Medulla oblongata (tissue), 1 donor: ENCODE measurements around the gene CYTH1.
A peak's percentile ranks its signal among the peaks of the same experiment; 100 is the strongest.
"Not testable (repeated sequence)": the region's sequence is repeated elsewhere in the genome, so short reads cannot be mapped to it uniquely, and the experiment has no call there.

Source experiments
- DNase-seq: peaks from one replicate; pipeline ENCODE4 v3.0.0-alpha.2; 2015; ENCODE audit errors: extremely low spot score

The CYTH1 gene

DNA sequence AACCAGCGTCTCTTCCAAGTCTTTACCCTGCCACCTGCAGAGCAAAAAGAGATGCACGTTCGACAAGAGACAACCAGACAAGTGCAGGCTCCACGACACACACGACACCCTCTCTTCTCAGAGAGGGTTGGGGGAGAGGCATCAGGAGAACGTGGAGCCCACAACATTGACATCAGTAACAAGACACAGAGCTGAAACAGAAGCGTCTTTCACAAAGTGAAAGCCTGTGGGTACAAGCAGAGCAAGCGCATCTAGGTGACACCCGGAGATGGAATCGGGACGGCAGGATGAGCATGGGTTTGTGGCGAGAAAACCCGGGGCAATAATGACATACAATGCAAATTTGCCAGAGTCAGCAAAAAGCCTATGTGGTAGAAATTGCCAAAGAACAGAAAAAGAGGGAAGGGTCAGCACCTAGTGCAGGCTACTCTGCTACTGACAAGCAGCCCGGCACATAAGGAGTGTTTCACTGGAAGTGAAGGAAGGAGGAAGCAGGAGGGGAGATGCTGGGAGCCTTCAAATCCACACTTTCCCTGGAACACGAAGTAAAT lies 89.5 kb downstream of the CYTH1 start:
- DNase-seq, result peak; percentile 58

DNA sequence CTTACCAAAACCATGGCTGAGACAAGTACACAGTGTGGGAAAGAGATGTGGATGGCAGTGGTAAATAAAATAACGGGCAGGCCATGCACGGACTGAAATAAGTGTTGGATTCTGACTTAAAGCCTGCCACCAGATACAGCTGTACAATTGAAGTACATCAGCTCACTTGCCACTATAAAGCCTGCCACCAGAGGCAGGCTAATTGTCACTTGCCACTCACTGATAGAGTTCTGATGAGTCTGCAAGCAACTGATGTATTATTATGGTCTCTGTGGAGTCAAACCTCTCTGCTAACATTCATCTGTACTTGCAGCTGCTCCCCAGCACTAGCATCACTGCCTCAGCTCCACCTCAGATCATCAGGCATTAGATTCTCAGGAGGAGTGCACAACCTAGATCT lies 93.0 kb downstream of the CYTH1 start:
- no peak for DNase-seq

DNA sequence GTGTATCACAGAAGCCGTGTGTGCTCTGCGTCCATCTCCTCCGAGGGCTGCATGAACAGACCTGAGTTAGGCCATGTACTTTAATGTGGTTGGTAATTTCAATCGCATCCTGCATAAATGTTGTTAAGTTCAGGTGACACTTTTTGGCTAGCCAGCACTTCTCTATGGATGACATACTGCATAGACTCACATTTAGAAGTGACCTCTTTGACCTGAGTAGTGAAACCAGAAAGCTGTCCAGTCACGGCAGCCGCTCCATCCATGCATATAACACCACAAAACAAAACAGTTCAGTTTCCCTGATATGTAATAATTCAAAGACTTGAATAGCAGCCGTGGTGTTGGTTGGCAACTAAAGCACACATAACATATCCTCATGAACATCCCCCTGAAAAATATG lies 94.1 kb downstream of the CYTH1 start:
- DNase-seq, result no peak

DNA sequence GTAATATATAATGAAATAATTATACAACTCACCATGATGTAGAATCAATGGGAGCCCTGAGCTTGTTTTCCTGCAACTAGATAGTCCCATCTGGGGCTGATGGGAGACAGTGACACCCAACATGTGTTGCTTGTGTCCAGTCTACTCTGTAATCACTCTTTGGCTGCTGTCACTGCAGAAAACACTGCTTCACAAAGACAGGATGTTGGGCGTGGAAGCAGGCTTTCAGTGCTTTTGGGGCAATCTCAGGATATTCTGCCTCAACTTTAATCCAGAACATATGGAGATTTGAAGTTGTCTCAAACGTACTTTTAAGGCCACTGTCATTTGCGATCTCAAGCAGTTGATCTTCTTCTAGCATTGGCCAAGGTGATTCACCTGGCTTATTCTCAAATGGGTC lies 94.9 kb downstream of the CYTH1 start:
- no peak for DNase-seq

DNA sequence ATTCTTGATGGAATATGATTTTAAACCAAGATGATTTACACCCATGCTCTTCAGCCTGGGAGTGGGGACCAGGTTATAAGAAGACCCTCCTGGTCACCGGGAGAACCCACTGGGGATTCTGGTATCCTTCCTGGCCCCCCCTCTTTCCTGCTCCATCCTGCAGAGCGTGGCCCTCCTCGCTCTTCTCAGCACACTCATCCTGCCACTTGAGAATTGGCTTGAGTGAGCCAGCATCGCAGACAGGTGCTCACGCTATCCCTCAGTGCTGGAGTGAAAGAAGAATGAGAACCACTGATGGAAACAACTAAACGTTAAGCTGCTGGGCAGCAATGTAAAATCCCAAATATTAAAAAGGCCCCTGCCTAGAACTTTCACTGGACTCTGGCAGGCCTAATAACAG lies 98.0 kb downstream of the CYTH1 start:
- DNase-seq, result no peak

DNA sequence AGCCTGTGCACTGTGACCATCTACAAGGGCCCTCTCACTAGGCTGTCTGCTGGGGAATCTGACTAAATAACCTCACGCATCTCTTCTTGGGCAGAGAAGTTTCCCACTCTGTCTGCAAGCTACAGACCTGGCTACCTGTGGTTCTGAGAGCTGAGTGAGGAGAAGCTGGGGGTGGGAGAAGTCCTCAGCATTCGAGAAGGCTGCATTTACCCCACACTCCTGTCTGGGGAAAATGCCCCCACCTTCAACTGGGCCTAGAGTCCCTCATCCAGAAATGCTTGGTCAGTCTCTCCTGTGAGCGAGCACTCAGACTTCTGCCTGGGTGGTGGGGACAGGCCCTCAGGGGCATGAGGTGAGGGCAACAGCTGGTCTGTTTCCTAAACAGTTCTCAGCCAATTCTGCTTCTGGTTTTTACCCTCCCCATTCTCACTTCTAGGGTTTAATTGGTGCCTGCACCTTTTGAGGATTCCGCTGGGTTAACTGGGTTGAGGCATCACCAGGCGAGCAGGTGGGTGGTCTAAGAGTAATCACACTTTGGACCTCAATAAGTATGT lies 98.6 kb downstream of the CYTH1 start:
- DNase-seq, result no peak

DNA sequence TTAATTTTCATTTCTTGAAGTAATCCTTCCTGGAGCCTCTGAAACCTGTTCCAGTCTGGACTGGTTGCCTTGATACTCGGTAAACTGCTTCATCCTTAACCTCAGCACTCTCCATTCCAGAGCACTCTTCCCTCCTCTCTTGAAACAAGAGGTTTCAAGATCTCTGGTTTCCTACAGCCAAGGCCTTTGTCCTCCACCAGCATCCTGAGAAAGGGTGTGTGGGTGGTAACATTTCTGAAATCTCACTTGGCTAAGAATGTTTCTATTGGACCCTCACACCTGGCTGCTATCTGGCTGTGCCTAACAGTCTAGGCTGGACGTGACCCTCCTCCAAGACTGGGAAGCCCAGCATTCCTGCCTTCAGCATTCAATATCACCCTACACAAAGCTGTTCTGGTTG lies 99.7 kb downstream of the CYTH1 start:
- DNase-seq, result no peak

DNA sequence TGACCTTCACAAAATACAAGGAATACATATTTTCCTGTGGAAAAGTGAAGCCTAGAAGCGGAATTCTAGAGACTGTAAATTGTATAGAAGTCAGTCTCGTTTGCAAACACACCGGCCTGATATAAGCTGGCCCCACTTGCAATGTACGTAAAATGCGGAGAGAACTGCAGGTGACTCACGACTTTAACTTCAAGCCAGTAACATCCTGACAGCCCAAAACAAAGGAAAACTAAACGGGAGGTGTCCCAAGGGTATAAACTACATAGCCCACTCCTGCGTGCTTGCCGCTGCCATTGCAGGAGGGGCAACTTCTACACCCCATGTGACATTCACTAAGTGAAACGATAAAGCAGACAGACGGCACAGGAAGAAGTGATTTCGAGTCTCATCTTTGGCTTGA lies 101.6 kb downstream of the CYTH1 start:
- no peak for DNase-seq

DNA sequence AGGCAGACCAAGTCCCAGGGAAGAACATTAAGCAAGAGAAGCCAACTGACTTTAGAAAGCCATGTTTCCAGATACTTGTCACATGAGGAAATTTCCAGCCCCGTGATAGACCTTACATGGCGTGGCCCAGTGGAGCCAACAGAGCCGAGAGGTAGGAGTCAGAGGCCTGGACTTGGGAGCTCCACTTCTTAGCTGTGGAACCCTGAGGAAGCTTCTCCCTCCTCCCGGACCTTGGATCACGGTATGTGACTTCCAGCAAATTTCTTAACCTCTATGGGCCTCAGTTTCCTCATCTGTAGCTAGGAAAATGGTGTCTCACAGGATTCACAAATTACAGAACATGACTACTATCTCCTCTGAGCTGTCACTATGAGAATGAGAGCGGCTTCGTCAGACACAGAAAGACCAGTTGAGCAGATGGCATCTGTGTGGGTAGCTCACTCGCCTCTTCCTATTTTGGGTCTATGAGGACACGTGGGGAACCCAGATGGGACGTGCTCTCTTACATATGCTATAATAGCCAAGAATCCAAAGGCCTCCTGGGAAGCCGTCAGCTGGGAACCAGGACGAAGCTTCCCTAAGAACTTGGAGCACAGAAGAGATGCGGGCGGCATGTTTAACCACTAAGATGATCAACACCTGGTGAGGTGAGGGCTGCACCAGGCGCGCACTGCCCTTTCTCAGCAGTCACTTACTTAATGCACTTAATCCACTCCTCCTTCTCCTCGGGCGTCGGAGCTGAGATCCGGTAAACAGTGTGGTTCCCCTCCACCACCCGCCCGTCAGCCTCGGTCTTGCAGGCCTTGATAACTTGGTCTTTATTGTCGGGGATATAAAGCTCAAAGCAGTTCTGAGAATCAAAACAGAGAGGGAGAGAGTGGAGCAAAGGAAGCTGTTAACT lies 102.3 kb downstream of the CYTH1 start:
- DNase-seq, result no peak

DNA sequence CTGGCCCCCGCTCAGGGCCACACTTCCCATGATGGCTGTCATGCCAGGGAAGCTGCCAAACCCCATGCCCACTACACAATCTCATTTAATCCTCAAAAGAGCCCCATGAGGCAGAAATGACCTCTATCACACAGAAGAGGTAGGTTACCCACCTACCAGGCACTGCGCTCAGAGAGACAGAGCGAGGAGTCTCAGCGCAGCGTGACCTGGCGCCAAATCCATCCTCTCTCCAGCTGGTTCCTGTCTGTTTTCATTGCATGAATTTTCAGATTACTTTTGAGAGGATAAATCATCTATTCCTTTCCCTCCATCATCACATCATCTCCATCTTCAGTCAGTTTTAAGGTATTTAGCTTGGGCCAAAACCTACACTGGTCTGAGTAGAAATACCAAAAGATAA lies 103.4 kb downstream of the CYTH1 start:
- DNase-seq, result no peak

DNA sequence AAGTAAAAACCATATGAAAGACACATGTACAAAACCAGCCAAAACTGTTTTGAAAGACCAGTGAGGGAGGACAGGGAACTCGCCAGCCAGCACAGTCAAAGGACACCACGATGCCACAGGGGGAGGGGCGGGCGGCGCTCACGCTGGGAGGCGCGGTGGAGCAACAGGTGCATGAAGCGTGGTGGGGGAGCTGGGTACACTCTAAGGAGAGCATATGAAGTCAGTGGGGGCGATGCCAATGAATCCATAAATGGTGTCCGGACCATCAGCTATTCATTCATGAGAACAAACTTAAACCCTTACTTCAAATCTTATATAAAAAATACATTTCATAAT lies 103.9 kb downstream of the CYTH1 start:
- DNase-seq, result no peak

DNA sequence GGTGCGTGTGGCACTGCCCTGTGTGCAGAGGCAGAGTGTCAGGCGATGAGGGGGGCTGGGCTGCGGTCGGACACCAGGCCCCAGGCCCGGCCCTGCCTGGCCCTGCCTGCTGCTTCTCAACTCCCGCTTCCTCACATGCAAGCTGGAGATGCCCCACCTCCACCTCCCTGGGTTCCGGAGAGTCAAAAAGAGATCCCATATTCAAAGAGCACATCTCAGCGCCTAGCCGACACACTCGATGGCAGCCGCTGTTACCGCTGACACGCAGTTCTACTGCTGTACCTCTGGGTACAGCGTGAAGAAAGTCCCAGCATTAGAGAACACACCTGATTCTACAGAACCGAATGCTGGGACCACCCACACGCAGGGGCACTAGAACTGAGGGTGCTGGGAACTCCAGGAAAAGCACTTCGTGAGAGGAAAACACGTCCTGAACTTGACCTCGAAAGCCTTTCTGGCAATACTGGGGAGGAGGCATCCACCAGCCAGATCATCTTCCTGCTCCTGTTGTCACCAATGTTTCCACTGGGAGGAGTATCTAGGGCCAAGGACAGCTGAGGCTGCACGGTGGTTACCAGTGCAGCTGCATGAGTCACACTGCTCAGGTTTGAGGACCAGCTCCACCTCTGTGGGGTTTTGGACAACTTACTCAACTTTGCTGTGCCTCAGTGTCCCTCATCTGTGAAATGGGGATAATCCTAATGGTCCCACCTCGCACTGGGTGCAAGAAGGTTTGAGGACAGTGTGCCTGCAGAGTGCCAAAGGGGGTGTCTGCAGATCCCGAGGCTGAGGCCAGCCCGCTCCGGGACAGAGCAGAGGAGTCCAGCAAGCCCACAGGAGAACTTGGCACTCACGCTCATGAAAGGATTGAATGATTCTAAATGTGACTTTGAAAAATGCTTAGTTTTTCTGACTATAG lies 104.5 kb downstream of the CYTH1 start:
- no peak for DNase-seq

DNA sequence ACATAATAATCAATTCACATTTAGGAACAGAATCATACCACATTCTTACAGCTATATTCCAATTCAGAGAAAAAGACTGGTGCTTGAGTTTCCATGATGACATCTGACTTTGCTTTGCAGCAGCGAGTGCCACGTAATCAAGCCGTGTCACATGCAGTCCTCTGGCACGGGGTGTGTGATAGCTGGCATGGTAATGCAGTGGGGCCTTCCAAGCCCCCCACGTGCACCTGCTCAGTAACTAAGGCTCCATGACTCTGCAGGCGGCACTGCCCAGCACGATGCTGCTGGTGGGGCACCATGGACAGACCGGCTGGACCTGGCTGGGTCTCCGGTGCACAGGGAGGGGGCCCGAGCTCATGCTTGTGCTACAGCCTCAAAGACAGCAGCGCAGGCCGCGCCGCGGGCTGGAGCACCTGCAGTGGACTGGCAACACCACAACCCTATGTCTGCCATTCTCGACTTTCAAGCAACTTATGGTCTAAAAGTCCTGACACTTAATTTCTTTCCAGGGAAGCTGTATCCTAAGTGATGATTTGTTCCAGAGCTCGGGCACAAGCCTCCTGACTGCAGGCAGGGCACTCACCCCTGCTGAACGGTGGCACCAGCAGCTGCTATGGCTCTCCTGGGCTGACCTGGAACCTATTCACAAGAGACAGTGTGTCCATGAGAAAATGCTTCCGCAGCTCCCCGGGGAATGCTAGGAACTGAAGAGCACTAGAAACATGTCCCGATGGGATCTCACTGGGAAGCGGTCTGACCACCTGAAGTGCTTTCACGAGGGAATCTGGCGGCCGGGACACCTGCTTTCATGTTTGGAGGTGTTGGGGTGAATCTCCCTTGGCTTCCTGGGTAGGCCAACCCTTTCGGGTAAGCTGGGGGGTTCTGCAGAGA lies 105.4 kb downstream of the CYTH1 start:
- no peak for DNase-seq

DNA sequence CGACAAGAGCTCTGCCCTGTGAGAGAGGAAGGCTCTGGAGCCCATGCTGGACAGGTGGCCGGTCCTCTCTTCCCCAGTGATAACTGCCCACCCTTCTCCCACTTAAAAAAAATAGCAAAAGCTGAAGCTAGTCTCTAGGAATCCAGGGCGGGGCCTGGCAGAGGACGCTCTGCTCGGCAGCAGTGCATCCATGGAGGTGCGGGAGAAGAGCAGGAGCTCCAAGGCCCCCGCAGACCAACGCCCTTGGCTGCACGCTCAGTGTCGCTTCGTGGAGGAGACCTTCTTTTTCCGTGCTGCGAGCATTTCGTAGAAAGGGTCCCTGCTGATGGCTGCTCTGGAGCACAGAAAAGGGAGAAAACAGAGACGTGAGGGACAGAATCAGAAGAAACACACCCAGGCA lies 106.2 kb downstream of the CYTH1 start:
- DNase-seq, result no peak

DNA sequence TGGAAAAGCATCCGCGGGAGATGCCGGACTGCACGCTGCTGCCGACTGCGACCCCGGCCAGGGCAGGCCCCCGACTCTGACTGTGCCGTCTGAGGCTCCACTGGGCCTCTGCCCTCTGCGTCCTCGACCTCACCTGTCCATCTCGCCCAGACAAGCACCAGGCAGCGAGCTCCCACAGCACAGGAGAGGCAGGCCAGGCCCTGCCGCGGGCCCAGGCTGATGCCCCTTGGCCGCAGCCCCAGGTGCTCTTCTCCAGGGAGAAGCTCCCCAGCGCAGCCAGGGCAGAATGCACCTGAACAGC lies 106.8 kb downstream of the CYTH1 start:
- DNase-seq, result no peak

DNA sequence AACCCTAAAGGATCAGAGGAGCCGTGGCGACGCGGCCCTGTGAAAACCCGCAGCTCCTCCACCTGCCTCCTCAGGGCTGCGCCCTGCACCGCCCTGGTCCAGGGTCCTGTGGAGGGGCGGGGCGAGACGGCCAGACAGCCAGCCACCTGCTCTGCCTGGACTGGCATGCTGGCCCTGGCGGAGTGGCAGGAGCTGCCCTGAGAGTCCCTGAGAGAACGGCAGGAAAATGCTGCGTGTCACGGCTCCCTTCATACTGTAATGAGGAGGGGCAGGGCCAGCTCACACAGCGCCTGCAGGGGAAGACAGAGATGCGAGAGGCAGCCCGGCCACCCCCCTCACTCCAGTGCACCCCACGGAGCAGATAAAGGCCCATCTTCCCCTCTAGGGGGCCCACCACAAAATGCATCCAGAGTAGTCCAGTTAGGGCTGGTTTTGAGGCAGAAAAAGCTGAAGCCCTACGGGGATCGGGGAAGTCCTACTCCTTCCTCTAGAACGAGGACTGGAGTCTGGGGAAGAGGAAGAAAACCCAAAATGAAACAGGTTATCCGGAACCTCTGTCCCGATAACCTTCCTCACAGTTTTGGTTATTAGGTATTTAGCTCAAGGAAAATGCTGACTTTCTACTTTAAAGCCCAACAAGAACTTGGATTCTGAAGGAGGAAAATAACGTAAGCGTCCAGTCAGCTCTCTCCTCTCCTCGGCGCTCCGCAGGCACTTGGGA lies 107.3 kb downstream of the CYTH1 start:
- no peak for DNase-seq

DNA sequence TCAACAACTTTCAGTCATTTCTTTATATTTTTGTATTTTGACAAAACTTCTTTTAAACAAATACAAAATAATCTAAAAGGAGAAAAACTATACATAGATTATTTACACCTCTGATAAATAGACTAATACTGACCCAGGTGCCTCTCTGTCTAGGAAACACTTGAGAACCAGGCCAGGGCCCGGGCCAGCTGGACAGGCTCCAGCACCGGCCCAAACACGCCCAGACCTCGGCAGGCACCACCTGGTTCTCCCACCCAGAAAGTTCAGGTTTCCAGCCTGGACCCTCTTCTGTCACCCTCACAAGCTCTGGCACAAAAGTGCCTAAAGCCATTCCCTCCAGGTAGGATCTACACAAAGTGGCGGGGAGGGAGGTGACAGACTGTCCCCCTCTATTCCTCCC lies 107.9 kb downstream of the CYTH1 start:
- DNase-seq, result no peak

DNA sequence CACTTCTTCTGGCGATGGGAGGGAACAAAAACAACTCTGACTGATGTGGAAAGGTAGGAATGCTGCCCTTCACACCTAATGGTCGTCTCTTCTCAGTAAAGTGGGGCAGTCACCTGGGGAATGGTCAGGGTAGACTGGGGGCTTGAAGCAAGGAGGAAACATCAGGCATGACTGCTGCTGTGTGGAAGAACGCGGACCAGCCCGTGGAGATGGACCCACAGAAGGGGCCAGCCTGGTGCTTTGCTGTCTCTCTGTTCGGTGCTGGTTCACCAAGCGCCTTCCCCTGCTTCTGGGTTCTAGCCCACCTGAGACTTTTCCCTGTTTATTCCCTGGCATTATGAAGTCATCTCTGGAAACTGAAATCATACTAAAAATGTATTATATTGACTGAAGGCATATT lies 108.7 kb downstream of the CYTH1 start:
- no peak for DNase-seq

DNA sequence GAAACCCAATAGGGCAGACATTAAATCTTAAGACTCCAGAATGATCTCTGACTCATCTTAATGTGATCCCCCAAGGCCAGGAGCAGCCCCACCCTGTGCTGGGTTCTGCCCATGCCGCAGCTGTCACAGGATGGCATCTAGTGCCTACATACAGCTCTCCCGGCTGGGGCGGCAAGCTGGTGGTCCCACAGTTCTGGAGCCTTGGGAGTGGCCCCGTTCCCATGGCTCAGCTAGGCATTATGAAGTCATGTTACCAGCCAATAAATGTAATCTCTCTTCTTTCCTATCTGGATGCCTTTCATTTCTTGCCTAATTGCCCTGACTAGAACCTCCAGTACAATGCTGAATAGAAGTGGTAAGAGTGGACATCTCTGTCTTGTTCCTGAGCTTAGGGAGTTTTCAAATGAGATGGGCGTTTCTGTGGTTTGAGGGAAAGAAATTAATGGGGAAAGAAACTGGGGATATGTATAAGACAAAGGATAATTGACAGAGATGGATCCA lies 109.2 kb downstream of the CYTH1 start:
- no peak for DNase-seq

DNA sequence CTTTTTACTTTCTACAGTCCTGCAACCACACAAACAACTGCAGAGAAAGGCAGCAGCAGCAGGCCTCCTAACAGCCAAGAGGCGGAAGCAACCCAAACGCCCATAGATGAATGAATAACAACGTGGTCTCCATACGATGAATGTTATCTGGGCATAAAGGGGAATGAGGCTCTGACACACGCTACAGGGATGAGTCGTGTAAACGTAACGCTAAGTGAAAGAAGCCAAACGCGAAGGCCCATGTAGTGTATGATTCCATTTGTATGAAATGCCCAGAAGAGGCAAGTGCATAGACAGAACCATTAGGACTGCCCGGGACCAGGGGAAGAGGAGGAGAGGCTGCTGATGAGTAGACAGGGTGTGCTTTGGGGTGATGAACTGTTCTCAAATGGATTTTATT lies 110.1 kb downstream of the CYTH1 start:
- DNase-seq, result no peak

DNA sequence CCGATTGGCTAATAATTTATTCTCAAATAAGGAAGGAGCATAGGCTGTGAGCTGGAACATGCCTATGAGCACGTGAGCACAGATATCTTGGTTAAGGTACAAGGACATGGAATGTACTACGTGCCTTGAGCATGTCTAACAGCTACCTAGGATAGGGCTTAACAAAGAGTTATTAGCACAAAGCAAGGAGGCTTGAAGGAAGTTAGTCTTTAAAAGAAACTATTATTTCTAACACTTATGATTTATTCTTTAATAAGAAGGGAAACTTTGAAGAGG lies 110.4 kb downstream of the CYTH1 start:
- DNase-seq, result not testable (repeated sequence)
